SIG-M5 (cell line): ENCODE measurements around the gene ZNF268.
"Not testable (repeated sequence)": the region's sequence is repeated elsewhere in the genome, so short reads cannot be mapped to it uniquely, and the experiment has no call there.

Source experiments
- DNase-seq: peaks from one replicate; lab custom pipeline; 2025; lab: John Stamatoyannopoulos, UW

Gene ZNF268

GRCh38 chr12:133227281-133227852, 46.1 kb downstream of the ZNF268 start:
- DNase-seq = no peak

GRCh38 chr12:133231001-133231400, 49.7 kb downstream of the ZNF268 start:
- no peak for DNase-seq

- no peak for DNase-seq
Observed at GRCh38 chr12:133233006-133233405, 51.7 kb downstream of the ZNF268 start.

GRCh38 chr12:133233993-133234564, 52.8 kb downstream of the ZNF268 start:
- no peak for DNase-seq

GRCh38 chr12:133234971-133235370, 53.7 kb downstream of the ZNF268 start:
- DNase-seq = no peak

DNA sequence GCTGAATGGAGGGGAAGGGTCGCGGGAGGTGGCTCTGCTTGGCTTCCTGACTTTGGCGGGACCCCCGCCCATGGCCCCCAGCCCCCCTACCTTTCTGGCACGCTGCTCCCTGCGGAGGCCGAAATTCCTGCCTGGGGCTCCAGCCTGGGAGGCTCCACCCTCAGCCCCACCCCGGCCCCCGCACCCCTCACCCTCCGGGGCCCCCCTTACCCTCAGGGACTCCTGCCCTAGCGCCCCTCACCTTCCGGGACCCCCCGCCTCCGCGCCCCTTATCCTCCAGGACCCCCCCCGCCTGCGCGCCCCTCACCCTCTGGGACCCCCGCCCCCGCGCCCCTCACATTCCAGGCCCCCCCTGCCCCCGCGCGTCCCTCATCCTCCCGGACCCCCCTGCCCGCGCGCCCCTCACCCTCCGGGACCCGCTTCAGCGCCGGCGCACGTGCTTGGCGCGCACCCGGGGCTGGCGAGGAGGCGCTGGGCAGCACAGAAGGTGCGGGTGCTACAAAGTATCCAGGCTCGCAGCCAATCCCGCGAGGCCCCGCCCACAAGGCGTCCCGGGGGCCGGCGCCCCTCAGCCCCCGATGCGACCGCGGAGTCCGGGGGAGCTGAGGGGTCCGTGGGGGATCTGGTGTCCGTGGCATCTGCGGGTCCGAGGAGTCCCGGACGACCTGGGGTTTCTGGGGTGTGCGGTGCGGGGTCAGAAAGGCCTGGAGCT, 54.3 kb downstream of the ZNF268 start, which contains the start of gene ANHX:
ANHX (minus strand) TSS at position 477 of the 712 bp plus-strand sequence. CDS start 1,521 bp downstream, outside the sequence.
- DNase-seq = no peak

GRCh38 chr12:133236144-133236543, 54.8 kb downstream of the ZNF268 start:
- DNase-seq = no peak

DNA sequence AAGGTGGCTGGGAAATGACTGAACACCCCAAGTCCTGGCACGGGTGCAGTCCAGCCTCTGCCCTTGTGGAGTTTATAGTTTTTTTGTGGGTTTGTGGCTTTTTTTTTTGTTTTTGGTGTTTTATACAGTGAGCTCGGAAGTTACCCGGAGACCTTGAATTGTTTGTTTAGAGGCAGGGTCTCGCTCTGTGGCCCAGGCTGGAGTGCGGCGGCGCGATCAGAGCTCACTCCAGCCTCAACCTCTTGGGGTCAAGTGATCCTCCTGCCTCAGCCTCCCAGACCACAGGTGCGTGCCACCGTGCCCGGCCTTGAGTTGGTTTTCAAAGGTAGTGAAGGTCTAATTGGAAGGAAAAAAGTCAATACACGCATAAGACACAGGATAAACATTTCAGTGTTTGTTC, 55.3 kb downstream of the ZNF268 start:
- DNase-seq = no peak

DNA sequence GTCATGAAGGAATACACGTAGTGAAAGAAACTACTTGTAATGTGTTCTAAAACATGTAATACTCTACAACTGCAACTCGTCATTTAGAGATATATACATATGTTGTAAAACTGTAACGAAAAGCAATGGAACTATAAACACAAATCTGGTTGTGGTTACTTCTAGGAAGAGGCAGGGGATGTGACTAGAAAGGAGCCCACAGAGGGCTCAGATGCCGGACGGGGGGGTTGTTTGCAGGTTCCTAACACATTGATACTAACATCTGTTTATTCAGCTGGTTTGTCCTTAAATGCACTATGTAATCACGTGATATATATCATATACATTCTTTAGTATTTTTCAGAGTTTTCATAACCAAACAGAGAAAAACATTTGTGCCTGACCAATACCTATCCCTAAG, 70.4 kb downstream of the ZNF268 start:
- no peak for DNase-seq

GRCh38 chr12:133255833-133256232, 74.5 kb downstream of the ZNF268 start:
- DNase-seq = not testable (repeated sequence)

- DNase-seq = no peak
Observed at GRCh38 chr12:133256321-133256720, 75.0 kb downstream of the ZNF268 start.

GRCh38 chr12:133264173-133264572, 82.9 kb downstream of the ZNF268 start:
- no peak for DNase-seq
